MCF 10A (cell line): Measurements from ENCODE around the gene CLEC4F. TPM values are rescaled to one million over a fixed set of nuclear protein-coding genes. Genes with fewer than 3 reads are reported as not detected.

ENCODE experiments used
- BruUV-seq: library from RNA; stranded (reverse); fragments of 400-500 nt; replicated peaks from 2 replicates; lab custom pipeline; 2021; lab: Mats Ljungman, UMichigan
- CTCF ChIA-PET: fragments of 300-600 bp; sonication (Branson Sonifier 250); formaldehyde crosslinking; extraction: SDS; loops from one replicate; lab custom pipeline; 2021; ENCODE audit warnings: antibody characterized with exemption, inconsistent platforms; lab: Yijun Ruan, JAX
- POLR2A ChIA-PET: fragments of 300-600, 350-650 bp; sonication (Branson Sonifier 250); formaldehyde crosslinking; extraction: SDS; loops from one replicate; lab custom pipeline; 2020; ENCODE audit warnings: antibody characterized with exemption, inconsistent platforms; lab: Yijun Ruan, JAX
- DNase-seq: peaks from one replicate; pipeline ENCODE4 v3.0.0-alpha.2; 2018; ENCODE audit not compliant: unreplicated experiment
- H3K27ac Mint-ChIP-seq: one replicate; pipeline ENCODE4 v1.8.0; 2022; ENCODE audit warnings: mild to moderate bottlenecking, low read depth, mixed read lengths; ENCODE audit not compliant: unreplicated experiment
- H3K27me3 Mint-ChIP-seq: one replicate; pipeline ENCODE4 v1.8.0; 2022; ENCODE audit warnings: mixed read lengths; ENCODE audit not compliant: insufficient read depth, unreplicated experiment
- H3K36me3 Mint-ChIP-seq: one replicate; pipeline ENCODE4 v1.8.0; 2022; ENCODE audit warnings: mild to moderate bottlenecking, moderate library complexity, mixed read lengths; ENCODE audit not compliant: insufficient read depth, unreplicated experiment
- H3K4me1 Mint-ChIP-seq: one replicate; pipeline ENCODE4 v1.8.0; 2022; ENCODE audit warnings: mixed read lengths; ENCODE audit not compliant: insufficient read depth, unreplicated experiment
- H3K4me3 Mint-ChIP-seq: one replicate; pipeline ENCODE4 v1.8.0; 2022; ENCODE audit warnings: mild to moderate bottlenecking, moderate library complexity, mixed read lengths; ENCODE audit not compliant: unreplicated experiment
- H3K9me3 Mint-ChIP-seq: one replicate; pipeline ENCODE4 v1.8.0; 2022; ENCODE audit warnings: mixed read lengths; ENCODE audit not compliant: unreplicated experiment
- intact Hi-C: fragments of 100-400 bp; cut with micrococcal nuclease; formaldehyde crosslinking; loops from 2 replicates; pipeline ENCODE4 v1.14.1; 2022
- total RNA-seq: library from RNA; stranded (reverse); gene quantifications from 2 replicates; pipeline ENCODE4 v1.2.3, GENCODE V29; 2022
- TF ChIP-seq, protein P1 (sequence below): fragments of 200-600 bp; IDR thresholded peaks from one replicate; pipeline ENCODE4 v1.8.0; 2022; ENCODE audit warnings: antibody characterized with exemption, mild to moderate bottlenecking; ENCODE audit not compliant: unreplicated experiment

The CLEC4F gene
- total RNA-seq, 1 experiment from 2014 or later: not detected

- intact Hi-C loops: no loop called here
- Mint-ChIP-seq H3K36me3 (no peaks in the 10 kb centered on the region), H3K27ac (no peak overlapping the region), H3K9me3 (no peaks in the 10 kb centered on the region), H3K4me1 (no peaks in the 10 kb centered on the region), H3K27me3 (peaks cover 57% of the 10 kb centered on the region), H3K4me3 (no peak overlapping the region)
- ChIA-PET POLR2A (interaction anchor here (0.9 kb wide), 1 partner anchor 226 kb away, joined by 3 read pairs; the partner anchor contains the start of gene NAGK), CTCF (interaction anchor here (1.1 kb wide), 1 partner anchor 29 kb away, joined by 4 read pairs; no protein-coding TSS in a partner anchor)
- no peak for DNase-seq
- TF ChIP-seq, protein P1, sequence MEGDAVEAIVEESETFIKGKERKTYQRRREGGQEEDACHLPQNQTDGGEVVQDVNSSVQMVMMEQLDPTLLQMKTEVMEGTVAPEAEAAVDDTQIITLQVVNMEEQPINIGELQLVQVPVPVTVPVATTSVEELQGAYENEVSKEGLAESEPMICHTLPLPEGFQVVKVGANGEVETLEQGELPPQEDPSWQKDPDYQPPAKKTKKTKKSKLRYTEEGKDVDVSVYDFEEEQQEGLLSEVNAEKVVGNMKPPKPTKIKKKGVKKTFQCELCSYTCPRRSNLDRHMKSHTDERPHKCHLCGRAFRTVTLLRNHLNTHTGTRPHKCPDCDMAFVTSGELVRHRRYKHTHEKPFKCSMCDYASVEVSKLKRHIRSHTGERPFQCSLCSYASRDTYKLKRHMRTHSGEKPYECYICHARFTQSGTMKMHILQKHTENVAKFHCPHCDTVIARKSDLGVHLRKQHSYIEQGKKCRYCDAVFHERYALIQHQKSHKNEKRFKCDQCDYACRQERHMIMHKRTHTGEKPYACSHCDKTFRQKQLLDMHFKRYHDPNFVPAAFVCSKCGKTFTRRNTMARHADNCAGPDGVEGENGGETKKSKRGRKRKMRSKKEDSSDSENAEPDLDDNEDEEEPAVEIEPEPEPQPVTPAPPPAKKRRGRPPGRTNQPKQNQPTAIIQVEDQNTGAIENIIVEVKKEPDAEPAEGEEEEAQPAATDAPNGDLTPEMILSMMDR: no peak
- no TSS peak for BruUV-seq
These were observed 22.0 kb upstream of the CLEC4F start for GRCh38 chr2:70842401-70842800.

DNA sequence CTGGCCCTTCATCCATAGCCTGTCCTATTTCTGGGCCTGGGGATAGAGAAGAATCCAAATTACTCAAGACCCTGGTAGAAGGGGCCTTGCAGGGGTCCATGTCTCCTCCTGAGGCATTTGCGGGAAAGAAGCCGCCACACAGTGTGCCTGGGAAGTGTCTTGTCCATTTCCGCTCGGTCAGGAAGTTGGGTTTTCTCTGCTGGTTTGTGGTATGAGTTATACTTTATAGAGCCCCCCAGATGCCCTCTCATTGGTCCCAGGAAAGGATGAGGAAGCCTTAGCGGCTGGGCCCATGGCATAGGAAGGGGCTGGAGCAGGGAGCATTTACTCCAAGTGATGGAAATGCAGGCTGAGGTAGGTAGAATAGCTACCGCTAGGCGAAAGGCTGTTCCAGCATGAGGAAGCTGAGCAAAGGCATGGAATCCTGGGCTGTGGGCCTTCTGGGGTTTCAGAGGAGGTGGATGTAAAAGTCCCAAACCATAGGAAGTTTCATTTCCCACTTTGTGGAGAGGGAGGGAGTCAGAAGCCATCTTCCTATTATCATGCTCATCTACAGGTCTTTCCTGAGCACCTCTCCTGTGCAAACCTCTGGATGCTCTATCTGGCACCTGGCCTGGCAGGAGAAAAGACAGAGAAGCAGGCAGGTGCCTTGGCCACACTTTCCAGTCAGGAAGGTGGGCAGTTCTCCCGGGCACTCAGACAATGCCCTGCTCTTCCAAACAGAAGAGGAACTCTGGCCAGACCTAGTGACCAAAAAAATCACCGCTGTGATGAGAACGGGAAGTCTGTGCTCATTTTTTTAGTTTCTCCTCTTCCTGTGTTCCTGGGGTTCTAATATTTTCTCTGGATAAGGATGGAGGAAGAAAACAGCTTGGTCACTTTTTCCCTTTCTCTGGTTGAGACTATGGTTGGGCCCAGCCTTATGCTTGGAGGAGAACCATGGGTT is 17.9 kb upstream of the CLEC4F start:
- Mint-ChIP-seq H3K9me3 (no peaks in the 10 kb centered on the region), H3K27me3 (peaks cover 52% of the 10 kb centered on the region)
- no peak for DNase-seq

DNA sequence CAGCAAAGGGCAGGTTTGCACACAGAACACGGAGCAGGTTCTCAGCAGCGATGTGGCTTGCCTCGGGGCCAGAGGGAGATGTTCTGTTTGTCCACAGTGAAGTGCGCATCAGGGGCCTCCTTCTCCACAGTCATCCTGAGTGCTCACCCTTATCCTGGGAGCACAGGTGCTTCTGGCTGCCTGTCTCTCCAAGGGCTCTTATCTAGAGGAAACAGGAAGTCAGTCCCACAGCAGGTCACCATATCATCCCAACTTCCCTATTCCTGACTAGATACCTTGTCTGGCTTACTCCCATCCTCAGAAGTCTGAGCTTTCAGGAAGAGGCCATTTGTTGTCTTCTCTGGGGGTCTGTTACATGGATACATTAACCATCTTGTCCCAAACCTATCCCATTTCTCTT is 15.2 kb upstream of the CLEC4F start, which contains the start of gene CD207:
TSS of gene CD207 (minus strand) at position 174 of the 400 bp plus-strand sequence. CDS start at position 134, 40 bp downstream.
- Mint-ChIP-seq H3K27me3 (peaks cover 59% of the 10 kb centered on the region), H3K9me3 (no peaks in the 10 kb centered on the region), H3K27ac (no peak within 1 kb of the TSS), H3K4me3 (no peak within 1 kb of the TSS), H3K36me3 (no peaks in the 10 kb centered on the region), H3K4me1 (no peaks in the 10 kb centered on the region)
- no TSS peak for BruUV-seq
- CTCF ChIA-PET: interaction anchor here (0.8 kb wide), 1 partner anchor 319 kb away, joined by 3 read pairs; no protein-coding TSS in a partner anchor
- POLR2A ChIA-PET: no interaction called here
- intact Hi-C loops: no loop called here
- TF ChIP-seq, protein P1: no peak
- no peak for DNase-seq

More for the DNA sequence above, 17.9 kb upstream of the CLEC4F start:
- intact Hi-C loops: no loop called here
- no TSS peak for BruUV-seq
- Mint-ChIP-seq H3K4me3 (no peak overlapping the region), H3K4me1 (no peaks in the 10 kb centered on the region), H3K36me3 (no peaks in the 10 kb centered on the region), H3K27ac (no peak overlapping the region)
- CTCF ChIA-PET: no interaction called here
- TF ChIP-seq, protein P1: no peak
- POLR2A ChIA-PET: no interaction called here

- TF ChIP-seq, protein P1: no peak
- Mint-ChIP-seq H3K4me3 (no peak overlapping the region), H3K27me3 (peaks cover 66% of the 10 kb centered on the region), H3K36me3 (no peaks in the 10 kb centered on the region), H3K4me1 (no peaks in the 10 kb centered on the region), H3K27ac (no peak overlapping the region), H3K9me3 (no peaks in the 10 kb centered on the region)
- POLR2A ChIA-PET: no interaction called here
- intact Hi-C loops: no loop called here
- no peak for DNase-seq
- CTCF ChIA-PET: no interaction called here
- no TSS peak for BruUV-seq
These were observed 14.5 kb upstream of the CLEC4F start for GRCh38 chr2:70834881-70835280.
